ENCODE data around the gene ZDHHC19.
"Not testable (repeated sequence)": the region's sequence is repeated elsewhere in the genome, so short reads cannot be mapped to it uniquely, and the experiment has no call there.

The ZDHHC19 gene

GRCh38 chr3:196202516-196202970, 8.7 kb downstream of the ZDHHC19 start:
- DNase-seq (ENCODE audit: low read depth): no peak

- DNase-seq (ENCODE audit: low read depth): peak; percentile 48
These were observed 12.1 kb downstream of the ZDHHC19 start for GRCh38 chr3:196198771-196199753.

- DNase-seq (ENCODE audit: low read depth): no peak
These were observed 13.0 kb downstream of the ZDHHC19 start for GRCh38 chr3:196198081-196198675.

DNA sequence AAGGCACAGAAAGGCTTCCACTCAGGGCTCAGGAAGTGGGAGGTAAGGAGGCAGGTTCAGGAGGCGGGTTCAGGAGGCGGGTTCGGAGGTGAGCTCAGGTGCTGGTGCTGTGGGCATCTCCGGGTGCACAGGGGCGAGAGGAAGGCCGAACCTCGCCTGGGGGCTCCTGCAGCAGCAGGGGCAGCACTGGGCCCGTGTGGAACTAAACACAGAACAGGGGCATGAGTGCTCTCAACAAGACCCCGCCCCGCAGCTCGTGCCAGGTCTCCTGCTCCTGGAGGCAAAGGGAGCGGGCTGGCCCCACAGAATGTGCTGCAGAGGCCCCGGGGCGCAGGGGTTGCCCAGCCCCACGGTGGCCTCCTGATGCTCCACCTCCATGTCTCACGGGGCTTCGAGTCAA, 13.7 kb downstream of the ZDHHC19 start:
- DNase-seq (ENCODE audit: low read depth): no peak

- DNase-seq (ENCODE audit: low read depth): no peak
These were observed 15.4 kb downstream of the ZDHHC19 start for GRCh38 chr3:196195664-196196265.

- DNase-seq (ENCODE audit: low read depth): no peak
These were observed 16.7 kb downstream of the ZDHHC19 start for GRCh38 chr3:196194542-196194915.

GRCh38 chr3:196193736-196194541, 17.3 kb downstream of the ZDHHC19 start:
- no peak for DNase-seq (ENCODE audit: low read depth)

GRCh38 chr3:196193133-196193735, 18.0 kb downstream of the ZDHHC19 start:
- DNase-seq (ENCODE audit: low read depth): no peak

- no peak for DNase-seq (ENCODE audit: low read depth)
These were observed 18.6 kb downstream of the ZDHHC19 start for GRCh38 chr3:196192524-196193051.

DNA sequence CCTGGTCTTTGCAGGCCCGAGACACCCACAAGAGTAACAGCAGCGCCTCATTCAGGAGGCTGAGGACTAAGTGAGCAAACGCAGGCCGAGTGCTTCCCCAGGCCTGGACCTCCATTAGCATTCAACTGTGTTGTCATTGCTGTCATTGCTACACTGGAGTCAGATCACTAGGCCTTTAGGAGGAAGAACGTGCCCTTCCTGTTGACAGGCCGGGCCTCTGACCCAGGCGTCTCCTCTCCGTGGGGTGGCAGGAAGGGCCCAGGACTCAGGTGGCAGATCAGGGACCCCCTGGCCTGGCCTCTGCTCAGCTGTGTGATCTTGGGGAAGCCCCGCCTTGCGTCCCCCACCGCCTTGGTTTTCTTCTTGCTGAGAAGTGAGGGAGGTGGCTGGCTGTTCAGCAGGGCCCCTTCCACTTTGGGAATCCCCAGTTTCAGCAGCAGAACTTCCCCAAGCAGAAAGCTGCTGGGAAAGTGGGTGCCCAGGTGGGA, 19.1 kb downstream of the ZDHHC19 start:
- no peak for DNase-seq (ENCODE audit: low read depth)

DNA sequence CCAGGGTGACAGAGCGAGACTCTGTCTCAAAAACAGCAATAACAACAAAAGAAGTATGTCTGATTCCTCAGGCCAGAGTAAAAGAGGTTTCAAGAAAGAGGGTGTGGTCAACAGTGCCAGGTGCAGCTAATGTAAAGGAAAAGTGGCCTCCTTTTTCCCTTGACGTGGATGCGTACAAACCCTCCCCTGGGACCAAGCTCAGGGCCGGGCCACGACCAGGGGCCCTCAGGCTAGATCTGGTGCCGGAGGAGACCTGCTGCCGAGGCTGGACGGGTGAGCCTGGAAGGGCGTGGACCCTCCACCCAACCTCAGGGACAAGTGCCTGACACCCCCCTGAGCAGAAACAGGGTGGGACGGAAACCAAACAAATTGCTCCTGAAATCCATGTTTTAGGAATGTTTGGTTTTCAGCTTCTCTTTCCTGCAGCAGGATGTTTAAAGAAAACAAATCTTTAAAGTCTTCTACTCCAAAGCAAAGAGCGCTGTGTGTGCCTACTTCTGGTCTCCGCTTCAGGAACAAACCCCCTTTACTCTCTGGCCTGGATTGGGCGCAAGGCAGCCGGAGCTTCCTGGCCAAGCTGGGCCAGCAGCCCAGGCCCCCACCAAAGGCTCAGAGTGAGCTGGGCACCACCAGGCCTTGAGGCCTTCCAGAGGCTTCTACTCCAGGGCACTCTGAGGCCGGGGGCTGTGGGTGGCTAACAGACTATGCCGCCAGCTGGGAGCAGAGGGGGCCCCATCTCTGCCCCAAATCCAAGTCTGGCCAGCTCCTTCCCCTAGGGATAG, 21.4 kb downstream of the ZDHHC19 start:
- DNase-seq (ENCODE audit: low read depth): no peak

DNA sequence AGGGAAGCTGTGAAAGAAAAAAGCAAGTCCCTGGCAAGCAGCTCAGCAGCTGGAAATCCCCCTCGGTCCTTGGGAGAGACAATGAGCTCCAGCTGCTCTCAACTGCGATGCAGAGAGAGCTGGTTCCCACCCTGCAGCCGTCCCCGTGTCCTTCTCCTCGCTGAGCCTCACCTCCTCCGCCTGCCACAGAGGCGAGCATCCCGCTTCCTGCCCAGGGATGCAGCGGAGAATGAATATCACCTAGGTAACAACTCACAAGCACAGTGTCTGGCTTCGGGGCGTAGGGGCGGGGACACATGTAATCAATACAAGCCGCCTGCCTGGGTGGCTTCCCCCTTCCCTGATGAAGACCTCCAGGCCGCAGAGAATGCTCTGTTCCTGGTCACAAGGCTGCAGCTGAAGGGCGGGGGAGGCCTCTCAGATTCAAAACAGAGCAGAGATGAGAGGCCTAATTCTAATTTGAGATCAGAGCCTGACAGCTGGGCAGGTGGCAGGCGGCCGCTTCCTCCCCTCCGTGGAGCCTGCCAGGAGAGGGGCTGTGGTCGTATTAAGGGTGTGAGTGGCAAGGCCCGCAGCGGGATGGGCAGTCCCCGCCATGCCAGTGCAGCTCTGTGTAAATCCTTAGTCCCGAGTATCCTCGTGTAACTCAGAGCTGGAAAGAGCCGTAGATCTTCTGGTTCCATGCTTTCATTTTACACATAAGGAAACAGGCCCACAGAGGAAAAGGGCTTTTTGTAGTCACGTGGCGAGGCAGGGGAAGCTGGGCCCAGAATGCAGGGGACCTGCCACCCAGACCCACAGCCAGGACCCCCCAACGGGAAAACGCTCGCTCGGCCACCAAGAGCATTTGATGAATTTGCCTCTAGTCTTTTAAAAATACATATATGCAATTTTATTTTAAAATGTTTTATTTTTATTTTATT, 24.3 kb downstream of the ZDHHC19 start:
- DNase-seq (ENCODE audit: low read depth): no peak

- no peak for DNase-seq (ENCODE audit: low read depth)
These were observed 26.3 kb downstream of the ZDHHC19 start for GRCh38 chr3:196184881-196185280.

DNA sequence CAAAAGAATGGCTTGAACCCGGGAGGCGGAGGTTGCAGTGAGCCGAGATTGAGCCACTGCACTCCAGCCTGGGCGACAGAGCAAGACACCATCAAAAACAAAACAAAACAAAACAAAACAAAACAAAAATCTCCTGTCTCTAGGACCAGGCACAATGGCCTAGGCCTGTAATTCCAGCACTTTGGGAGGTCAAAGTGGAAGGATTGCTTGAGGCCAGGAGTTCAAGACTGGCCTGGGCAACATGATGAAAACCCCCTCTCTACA, 27.1 kb downstream of the ZDHHC19 start:
- not testable (repeated sequence) for DNase-seq (ENCODE audit: low read depth)

DNA sequence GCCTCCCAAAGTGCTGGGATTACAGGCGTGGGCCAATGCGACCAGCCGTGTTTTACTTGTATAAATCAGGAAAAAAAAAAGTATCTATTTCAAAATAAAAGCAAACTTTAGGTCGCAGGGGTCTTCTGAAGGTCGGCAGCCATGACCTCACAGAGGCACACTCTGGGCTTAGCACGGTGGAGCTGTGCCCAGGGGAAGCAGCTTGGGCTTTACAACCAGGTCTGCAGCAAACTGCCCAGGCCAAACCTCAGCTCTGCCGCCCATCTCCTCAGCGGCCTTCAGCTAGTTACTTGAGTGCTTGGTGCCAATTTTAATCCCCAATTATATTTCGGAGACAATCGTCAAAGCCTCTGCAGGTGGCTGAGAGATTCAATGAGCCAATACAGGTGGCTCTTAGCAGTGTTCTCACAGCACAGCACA, 30.1 kb downstream of the ZDHHC19 start:
- no peak for DNase-seq (ENCODE audit: low read depth)

- no peak for DNase-seq (ENCODE audit: low read depth)
These were observed 30.9 kb downstream of the ZDHHC19 start for GRCh38 chr3:196180346-196180745.

- peak; percentile 75 for DNase-seq (ENCODE audit: low read depth)
These were observed 31.6 kb downstream of the ZDHHC19 start for GRCh38 chr3:196179380-196180308.

GRCh38 chr3:196178993-196179379, 32.2 kb downstream of the ZDHHC19 start:
- DNase-seq (ENCODE audit: low read depth): no peak
